Fibroblast of pulmonary artery (primary cell): ENCODE data around the gene JUP.

Experiments
- DNase-seq: peaks from one replicate; pipeline ENCODE4 v3.0.0-alpha.2; 2010; ENCODE audit warnings: low read depth
- H3K4me3 ChIP-seq: replicated peaks from 2 replicates; pipeline ENCODE4 v1.5.1; 2011; ENCODE audit warnings: low read depth, mild to moderate bottlenecking, control low read depth, low read length, moderate library complexity
- TF ChIP-seq, protein P1 (sequence below): IDR thresholded peaks from 2 replicates; pipeline ENCODE4 v1.5.1; 2011; ENCODE audit warnings: mild to moderate bottlenecking, control low read depth, low read length, inconsistent platforms; ENCODE audit errors: missing control alignments

Gene JUP

DNA sequence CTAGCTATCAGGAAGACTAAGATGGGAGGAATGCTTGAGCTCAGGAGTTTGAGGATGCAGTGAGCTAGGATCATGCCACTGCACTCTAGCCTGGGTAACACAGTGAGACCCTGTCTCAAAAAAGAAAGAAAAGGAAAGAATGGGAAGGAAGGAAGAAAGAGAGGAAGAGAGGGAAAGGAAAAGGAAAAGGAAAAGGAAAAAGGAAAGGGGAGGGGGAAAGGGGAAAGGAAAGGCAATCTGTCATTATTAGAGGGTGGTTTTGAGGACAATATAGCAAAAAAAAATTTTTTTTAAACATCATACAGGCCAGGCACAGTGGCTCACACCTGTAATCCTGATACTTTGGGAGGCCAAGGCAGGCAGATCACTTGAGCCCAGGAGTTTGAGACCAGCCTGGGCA, 20.4 kb downstream of the JUP start:
- TF ChIP-seq, protein P1, sequence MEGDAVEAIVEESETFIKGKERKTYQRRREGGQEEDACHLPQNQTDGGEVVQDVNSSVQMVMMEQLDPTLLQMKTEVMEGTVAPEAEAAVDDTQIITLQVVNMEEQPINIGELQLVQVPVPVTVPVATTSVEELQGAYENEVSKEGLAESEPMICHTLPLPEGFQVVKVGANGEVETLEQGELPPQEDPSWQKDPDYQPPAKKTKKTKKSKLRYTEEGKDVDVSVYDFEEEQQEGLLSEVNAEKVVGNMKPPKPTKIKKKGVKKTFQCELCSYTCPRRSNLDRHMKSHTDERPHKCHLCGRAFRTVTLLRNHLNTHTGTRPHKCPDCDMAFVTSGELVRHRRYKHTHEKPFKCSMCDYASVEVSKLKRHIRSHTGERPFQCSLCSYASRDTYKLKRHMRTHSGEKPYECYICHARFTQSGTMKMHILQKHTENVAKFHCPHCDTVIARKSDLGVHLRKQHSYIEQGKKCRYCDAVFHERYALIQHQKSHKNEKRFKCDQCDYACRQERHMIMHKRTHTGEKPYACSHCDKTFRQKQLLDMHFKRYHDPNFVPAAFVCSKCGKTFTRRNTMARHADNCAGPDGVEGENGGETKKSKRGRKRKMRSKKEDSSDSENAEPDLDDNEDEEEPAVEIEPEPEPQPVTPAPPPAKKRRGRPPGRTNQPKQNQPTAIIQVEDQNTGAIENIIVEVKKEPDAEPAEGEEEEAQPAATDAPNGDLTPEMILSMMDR: no peak
- no peak overlapping the region for H3K4me3 ChIP-seq
- DNase-seq: no peak

DNA sequence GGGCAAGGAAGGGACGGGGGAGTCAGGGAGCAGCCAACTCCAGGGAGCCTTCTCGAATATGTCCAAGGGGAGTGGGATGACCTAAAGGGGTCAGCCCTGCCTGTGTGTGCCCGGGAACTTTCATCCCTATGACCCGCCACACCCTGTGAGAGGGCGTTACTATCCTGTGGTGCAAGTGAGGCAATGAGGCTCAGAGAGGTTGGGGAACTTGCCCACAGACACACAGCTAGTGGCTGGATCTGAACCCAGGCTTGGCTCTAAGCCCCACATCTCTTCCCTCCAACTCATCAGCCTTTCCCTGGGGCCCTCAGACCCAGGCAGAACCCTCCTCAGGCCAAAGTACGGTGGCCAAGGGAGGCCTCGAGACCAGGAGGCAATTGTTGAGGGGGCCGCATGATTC, 23.2 kb downstream of the JUP start:
- H3K4me3 ChIP-seq: no peak overlapping the region
- TF ChIP-seq, protein P1: no peak
- DNase-seq: no peak

DNA sequence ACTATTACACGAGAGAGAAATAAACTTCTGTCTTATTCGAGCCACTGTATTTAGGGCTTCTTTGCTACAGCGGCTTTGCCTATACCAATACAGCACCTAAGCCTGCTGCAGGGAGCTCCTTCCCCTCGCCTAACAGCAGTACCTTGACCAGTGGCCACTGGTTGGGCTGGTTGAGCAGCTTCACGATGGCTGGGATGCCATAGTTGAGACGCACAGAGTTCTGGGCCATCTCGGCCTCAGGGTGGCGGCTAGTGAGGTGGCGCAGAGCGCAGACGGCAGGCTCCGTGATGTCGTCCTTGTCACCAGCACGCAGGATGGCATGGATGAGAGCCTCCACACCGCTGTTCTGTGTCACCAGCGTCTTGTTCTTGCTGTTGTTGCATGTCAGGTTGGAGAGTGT, 23.7 kb downstream of the JUP start:
- DNase-seq: no peak
- H3K4me3 ChIP-seq: no peak overlapping the region
- TF ChIP-seq, protein P1: no peak

DNA sequence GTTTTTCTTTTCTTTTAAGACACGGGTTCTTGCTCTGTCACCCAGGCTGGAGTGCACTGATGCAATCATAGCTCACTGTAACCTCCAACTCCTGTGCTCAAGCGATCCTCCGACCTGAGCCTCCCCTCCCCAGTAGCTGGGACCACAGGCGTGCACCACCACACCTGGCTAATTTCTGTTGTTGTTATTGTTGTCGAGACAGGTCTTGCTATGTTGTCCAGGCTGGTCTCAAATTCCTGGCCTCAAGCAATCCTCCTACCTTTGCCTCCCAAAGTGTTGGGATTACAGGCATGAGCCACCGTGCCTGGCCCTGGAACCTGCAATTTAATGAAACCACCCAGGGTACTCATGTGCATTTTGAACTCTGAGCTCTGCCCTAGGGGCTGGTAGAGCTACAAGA, 24.1 kb downstream of the JUP start:
- no peak overlapping the region for H3K4me3 ChIP-seq
- DNase-seq: no peak
- TF ChIP-seq, protein P1: no peak

DNA sequence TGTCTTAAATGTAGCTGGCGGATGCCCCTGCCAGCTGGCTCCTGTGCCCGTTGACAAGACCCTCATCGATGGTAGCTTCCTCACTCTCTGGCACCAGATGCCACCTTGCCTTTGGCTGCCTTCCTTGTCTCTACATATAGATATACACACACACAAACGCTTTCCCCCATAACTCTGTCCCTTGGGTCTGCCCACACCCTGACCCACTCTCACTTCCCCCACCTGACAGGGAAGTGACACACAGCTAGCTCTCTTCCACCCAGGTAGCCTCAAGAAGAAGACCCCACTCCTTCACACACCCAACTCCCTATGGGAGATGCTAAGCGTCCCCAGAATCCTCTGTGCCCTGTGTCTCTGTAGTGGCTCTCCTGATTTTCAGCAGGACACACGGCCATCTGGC, 25.6 kb downstream of the JUP start:
- DNase-seq: no peak
- TF ChIP-seq, protein P1: no peak
- H3K4me3 ChIP-seq: no peak overlapping the region

DNA sequence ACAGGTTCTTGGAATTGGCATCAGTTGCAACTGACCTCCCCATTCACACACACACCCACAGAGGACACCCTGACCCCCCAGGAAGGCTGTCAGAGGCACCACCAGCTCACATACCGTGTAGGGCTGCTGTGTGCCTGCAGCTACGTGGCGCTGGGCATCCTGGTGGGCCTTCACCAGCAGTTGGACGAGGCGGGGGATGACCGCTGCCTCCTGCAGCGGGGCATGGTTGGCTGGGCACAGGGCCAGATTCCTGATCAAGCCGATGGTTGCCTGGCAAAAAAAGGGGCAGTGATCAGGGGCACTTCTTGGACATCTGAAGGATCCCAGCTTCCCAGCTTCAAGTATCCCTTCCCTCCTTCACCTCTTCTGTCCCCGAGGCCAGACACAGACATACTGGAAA, 27.9 kb downstream of the JUP start:
- TF ChIP-seq, protein P1: no peak
- DNase-seq: no peak
- no peak overlapping the region for H3K4me3 ChIP-seq

DNA sequence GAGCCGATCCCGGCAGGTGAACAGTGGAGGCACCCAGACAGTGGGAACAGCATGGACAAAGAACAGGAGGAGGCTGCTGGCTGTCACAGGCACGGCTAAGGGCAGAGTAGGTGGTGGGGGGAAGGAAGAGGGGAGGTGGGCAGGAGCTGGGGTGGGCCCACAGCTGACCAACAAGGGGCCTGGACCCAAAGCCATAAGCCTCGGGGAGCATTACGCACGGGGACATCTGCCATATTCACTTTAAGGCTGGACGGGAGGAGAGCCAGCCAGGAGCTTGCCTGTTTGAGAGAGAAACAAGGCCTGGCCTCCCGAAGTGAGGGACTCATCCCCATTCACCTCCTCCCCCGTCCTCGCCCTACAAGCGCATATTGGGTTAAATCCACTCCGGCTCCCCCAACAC, 32.4 kb downstream of the JUP start:
- no peak overlapping the region for H3K4me3 ChIP-seq
- DNase-seq: no peak
- TF ChIP-seq, protein P1: no peak
